Adipocyte (in vitro differentiated cells): Measurements from ENCODE around the gene WDR83.
A peak's percentile ranks its signal among the peaks of the same experiment; 100 is the strongest.
"Not testable (repeated sequence)": the region's sequence is repeated elsewhere in the genome, so short reads cannot be mapped to it uniquely, and the experiment has no call there.

Experiments
- DNase-seq: peaks from one replicate; pipeline ENCODE4 v3.0.0-alpha.2; 2015; ENCODE audit warnings: low read depth
- H3K27me3 ChIP-seq: replicated peaks from 2 replicates; pipeline ENCODE4 v1.7.0; 2013; ENCODE audit warnings: mild to moderate bottlenecking, low read length, moderate library complexity; ENCODE audit not compliant: control insufficient read depth, insufficient read depth
- H3K36me3 ChIP-seq: 2 replicates; pipeline ENCODE4 v1.7.0; 2013; ENCODE audit warnings: low read length, mild to moderate bottlenecking, moderate library complexity; ENCODE audit not compliant: control insufficient read depth, insufficient read depth, severe bottlenecking
- H3K4me1 ChIP-seq: 2 replicates; pipeline ENCODE4 v1.7.0; 2013; ENCODE audit warnings: mild to moderate bottlenecking, low read length, moderate library complexity; ENCODE audit not compliant: control insufficient read depth, insufficient read depth
- H3K4me3 ChIP-seq: 2 replicates; pipeline ENCODE4 v1.7.0; 2013; ENCODE audit warnings: mild to moderate bottlenecking, low read length, moderate library complexity
- H3K9ac ChIP-seq: 2 replicates; pipeline ENCODE4 v1.7.0; 2013; ENCODE audit warnings: mild to moderate bottlenecking, low read length, moderate library complexity
- H3K9me3 ChIP-seq: 2 replicates; pipeline ENCODE4 v1.7.0; 2013; ENCODE audit warnings: mild to moderate bottlenecking, low read length, moderate library complexity; ENCODE audit not compliant: control insufficient read depth

WDR83 gene

GRCh38 chr19:12689012-12689411 lies 22.4 kb downstream of the WDR83 start:
- no peaks in the 10 kb centered on the region for H3K27me3 ChIP-seq
- no peak overlapping the region for H3K9ac ChIP-seq
- no peak overlapping the region for H3K4me3 ChIP-seq
- peaks cover 5% of the 10 kb centered on the region for H3K36me3 ChIP-seq
- H3K4me1 ChIP-seq: no peaks in the 10 kb centered on the region
- no peaks in the 10 kb centered on the region for H3K9me3 ChIP-seq
- no peak for DNase-seq

- Histone ChIP-seq H3K4me3 (no peak overlapping the region), H3K9ac (no peak overlapping the region), H3K36me3 (peaks cover 5% of the 10 kb centered on the region), H3K9me3 (no peaks in the 10 kb centered on the region), H3K27me3 (no peaks in the 10 kb centered on the region), H3K4me1 (no peaks in the 10 kb centered on the region)
- no peak for DNase-seq
Observed at GRCh38 chr19:12689581-12690216, 23.1 kb downstream of the WDR83 start.

- Histone ChIP-seq H3K36me3 (peaks cover 7% of the 10 kb centered on the region), H3K9ac (no peak overlapping the region), H3K4me1 (peaks cover 16% of the 10 kb centered on the region), H3K27me3 (no peaks in the 10 kb centered on the region), H3K9me3 (no peaks in the 10 kb centered on the region), H3K4me3 (no peak overlapping the region)
- no peak for DNase-seq
Observed at GRCh38 chr19:12692960-12693359, 26.4 kb downstream of the WDR83 start.

GRCh38 chr19:12694641-12695040 lies 28.0 kb downstream of the WDR83 start:
- Histone ChIP-seq H3K9me3 (no peaks in the 10 kb centered on the region), H3K4me3 (no peak overlapping the region), H3K4me1 (peaks cover 16% of the 10 kb centered on the region), H3K27me3 (no peaks in the 10 kb centered on the region), H3K36me3 (peaks cover 13% of the 10 kb centered on the region), H3K9ac (no peak overlapping the region)
- DNase-seq: no peak

- Histone ChIP-seq H3K9me3 (no peaks in the 10 kb centered on the region), H3K4me1 (peaks cover 16% of the 10 kb centered on the region), H3K36me3 (peaks cover 18% of the 10 kb centered on the region), H3K9ac (no peak overlapping the region), H3K27me3 (no peaks in the 10 kb centered on the region), H3K4me3 (peak overlapping the region; percentile 96)
- no peak for DNase-seq
Observed at GRCh38 chr19:12695096-12695495, 28.5 kb downstream of the WDR83 start.

GRCh38 chr19:12695514-12695913 lies 28.9 kb downstream of the WDR83 start:
- peaks cover 19% of the 10 kb centered on the region for H3K36me3 ChIP-seq
- H3K4me1 ChIP-seq: peaks cover 16% of the 10 kb centered on the region
- H3K4me3 ChIP-seq: peak overlapping the region; percentile 96
- H3K9me3 ChIP-seq: no peaks in the 10 kb centered on the region
- DNase-seq: no peak
- H3K27me3 ChIP-seq: no peaks in the 10 kb centered on the region
- H3K9ac ChIP-seq: peak overlapping the region; percentile 41

GRCh38 chr19:12695997-12696365 lies 29.4 kb downstream of the WDR83 start:
- Histone ChIP-seq H3K9me3 (no peaks in the 10 kb centered on the region), H3K27me3 (no peaks in the 10 kb centered on the region), H3K9ac (peak overlapping the region; percentile 96), H3K4me3 (peak overlapping the region; percentile 96), H3K36me3 (peaks cover 24% of the 10 kb centered on the region), H3K4me1 (peaks cover 16% of the 10 kb centered on the region)
- no peak for DNase-seq

- Histone ChIP-seq H3K9me3 (no peaks in the 10 kb centered on the region), H3K4me3 (peak within 1 kb of the TSS; percentile 96), H3K9ac (peak within 1 kb of the TSS; percentile 96), H3K4me1 (peaks cover 16% of the 10 kb centered on the region), H3K36me3 (peaks cover 31% of the 10 kb centered on the region), H3K27me3 (no peaks in the 10 kb centered on the region)
- peak; percentile 96 for DNase-seq
Observed at GRCh38 chr19:12696366-12697335, 30.0 kb downstream of the WDR83 start, which contains the start of gene FBXW9. Gene FBXW9 (minus strand): TSS chr19:12696631. CDS start chr19:12696581, 50 bp downstream.

- H3K9ac ChIP-seq, DNase-seq, H3K9me3 ChIP-seq, H3K27me3 ChIP-seq: not testable (repeated sequence)
- Histone ChIP-seq H3K36me3 (peaks cover 38% of the 10 kb centered on the region), H3K4me3 (peak overlapping the region; percentile 96), H3K4me1 (peaks cover 16% of the 10 kb centered on the region)
Observed at GRCh38 chr19:12697425-12697824, 30.8 kb downstream of the WDR83 start.

- H3K36me3 ChIP-seq: peaks cover 45% of the 10 kb centered on the region
Observed at GRCh38 chr19:12698138-12698537, 31.5 kb downstream of the WDR83 start.

GRCh38 chr19:12701596-12702282 lies 35.1 kb downstream of the WDR83 start:
- DNase-seq: no peak
- Histone ChIP-seq H3K9me3 (no peaks in the 10 kb centered on the region), H3K4me1 (peaks cover 5% of the 10 kb centered on the region), H3K36me3 (peaks cover 81% of the 10 kb centered on the region), H3K4me3 (no peak overlapping the region), H3K27me3 (no peaks in the 10 kb centered on the region), H3K9ac (no peak overlapping the region)

More at GRCh38 chr19:12698138-12698537, 31.5 kb downstream of the WDR83 start:
- DNase-seq: no peak
- Histone ChIP-seq H3K9me3 (no peaks in the 10 kb centered on the region), H3K27me3 (no peaks in the 10 kb centered on the region), H3K4me3 (no peak overlapping the region), H3K4me1 (peaks cover 16% of the 10 kb centered on the region), H3K9ac (no peak overlapping the region)
